ENCODE results near the gene CACNG1. TPM values are rescaled to one million over a fixed set of nuclear protein-coding genes. Genes with fewer than 3 reads are reported as not detected.

Gene CACNG1
- total RNA-seq, 1 experiment from 2014 or later, result not detected

DNA sequence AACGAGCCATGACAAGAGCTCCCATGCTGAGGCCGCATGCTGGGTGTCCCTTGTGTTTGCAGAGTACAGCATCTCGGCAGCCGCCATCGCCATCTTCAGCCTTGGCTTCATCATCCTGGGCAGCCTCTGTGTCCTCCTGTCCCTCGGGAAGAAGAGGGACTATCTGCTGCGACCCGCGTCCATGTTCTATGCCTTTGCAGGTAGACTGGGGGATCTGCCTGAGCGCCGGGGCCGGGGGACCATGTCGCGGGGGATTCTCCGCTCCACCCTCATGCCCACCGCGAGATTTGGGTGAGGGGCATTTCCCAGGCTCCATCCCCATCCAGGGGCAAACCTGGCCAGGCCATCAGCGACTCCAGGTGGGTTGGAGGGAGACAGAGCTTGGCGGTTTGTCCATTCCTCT, 10.7 kb downstream of the CACNG1 start:
- DNase-seq (ENCODE audit: low spot score), result no peak
- intact Hi-C loops (cut with micrococcal nuclease; ENCODE audit: unreplicated experiment), result no loop called here
- ChIA-PET POLR2A (ENCODE audit: low non-redundant PET) (no interaction called here), CTCF (no interaction called here)
- Histone ChIP-seq H3K4me1 (ENCODE audit: insufficient read depth, low read length, poor library complexity, severe bottlenecking) (no peaks in the 10 kb centered on the region), H3K9me3 (ENCODE audit: low read depth, low read length, poor library complexity, severe bottlenecking) (no peaks in the 10 kb centered on the region), H3K36me3 (ENCODE audit: insufficient read depth, low read length, poor library complexity, severe bottlenecking) (no peaks in the 10 kb centered on the region), H3K27me3 (replicated peaks; ENCODE audit: insufficient read depth, low read depth, low read length, poor library complexity) (no peaks in the 10 kb centered on the region), H3K27ac (ENCODE audit: low read depth, low read length, poor library complexity, severe bottlenecking) (no peak overlapping the region), H3K4me3 (ENCODE audit: low read depth, low read length, poor library complexity, severe bottlenecking) (no peak overlapping the region)
- BruUV-seq (replicated peaks), result no TSS peak
- no peak for TF ChIP-seq EZH2 (IDR thresholded peaks at IDR 0.05; ENCODE audit: borderline replicate concordance, low read depth, low read length, poor library complexity, severe bottlenecking)
- TF ChIP-seq, protein P1, sequence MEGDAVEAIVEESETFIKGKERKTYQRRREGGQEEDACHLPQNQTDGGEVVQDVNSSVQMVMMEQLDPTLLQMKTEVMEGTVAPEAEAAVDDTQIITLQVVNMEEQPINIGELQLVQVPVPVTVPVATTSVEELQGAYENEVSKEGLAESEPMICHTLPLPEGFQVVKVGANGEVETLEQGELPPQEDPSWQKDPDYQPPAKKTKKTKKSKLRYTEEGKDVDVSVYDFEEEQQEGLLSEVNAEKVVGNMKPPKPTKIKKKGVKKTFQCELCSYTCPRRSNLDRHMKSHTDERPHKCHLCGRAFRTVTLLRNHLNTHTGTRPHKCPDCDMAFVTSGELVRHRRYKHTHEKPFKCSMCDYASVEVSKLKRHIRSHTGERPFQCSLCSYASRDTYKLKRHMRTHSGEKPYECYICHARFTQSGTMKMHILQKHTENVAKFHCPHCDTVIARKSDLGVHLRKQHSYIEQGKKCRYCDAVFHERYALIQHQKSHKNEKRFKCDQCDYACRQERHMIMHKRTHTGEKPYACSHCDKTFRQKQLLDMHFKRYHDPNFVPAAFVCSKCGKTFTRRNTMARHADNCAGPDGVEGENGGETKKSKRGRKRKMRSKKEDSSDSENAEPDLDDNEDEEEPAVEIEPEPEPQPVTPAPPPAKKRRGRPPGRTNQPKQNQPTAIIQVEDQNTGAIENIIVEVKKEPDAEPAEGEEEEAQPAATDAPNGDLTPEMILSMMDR (conservative IDR thresholded peaks at IDR 0.05; ENCODE audit: low read depth, low read length), result no peak

DNA sequence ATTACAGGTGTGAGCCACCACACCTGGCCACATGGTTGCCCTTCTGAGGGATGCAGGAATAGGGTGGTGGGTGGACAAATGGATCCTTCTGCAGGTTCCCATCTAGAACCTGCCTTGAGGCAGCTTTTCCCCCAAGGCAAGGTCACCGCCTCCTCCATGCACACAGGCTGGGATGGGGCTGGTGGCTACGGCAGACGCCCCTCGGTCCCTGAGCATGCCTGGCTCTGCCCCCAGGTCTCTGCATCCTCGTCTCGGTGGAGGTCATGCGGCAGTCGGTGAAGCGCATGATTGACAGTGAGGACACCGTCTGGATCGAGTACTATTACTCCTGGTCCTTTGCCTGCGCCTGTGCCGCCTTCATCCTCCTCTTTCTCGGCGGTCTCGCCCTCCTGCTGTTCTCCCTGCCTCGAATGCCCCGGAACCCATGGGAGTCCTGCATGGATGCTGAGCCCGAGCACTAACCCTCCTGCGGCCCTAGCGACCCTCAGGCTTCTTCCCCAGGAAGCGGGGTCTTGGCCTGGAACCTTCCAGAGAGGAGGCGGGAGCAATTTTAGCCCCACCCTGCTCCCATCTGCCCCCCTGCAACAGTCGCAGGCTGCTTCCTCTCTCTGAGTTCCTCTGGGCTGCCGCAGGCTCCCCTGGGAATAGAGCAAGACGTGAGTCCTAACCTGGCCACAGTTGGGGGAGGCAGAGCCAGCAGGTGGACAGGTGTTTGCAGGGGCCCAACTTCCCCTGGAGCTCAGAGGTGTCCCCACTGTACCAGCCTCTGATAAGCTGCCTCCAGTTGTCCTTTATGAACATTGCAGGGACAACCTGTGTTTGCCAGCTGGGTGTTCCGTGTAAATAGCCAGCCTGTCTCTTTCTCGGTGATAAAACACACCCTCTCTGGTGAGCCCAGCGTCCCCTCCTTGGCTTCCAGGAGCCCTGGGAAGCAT, 11.7 kb downstream of the CACNG1 start:
- Histone ChIP-seq H3K9me3 (ENCODE audit: low read depth, low read length, poor library complexity, severe bottlenecking) (no peaks in the 10 kb centered on the region), H3K4me3 (ENCODE audit: low read depth, low read length, poor library complexity, severe bottlenecking) (no peak overlapping the region), H3K27ac (ENCODE audit: low read depth, low read length, poor library complexity, severe bottlenecking) (no peak overlapping the region), H3K4me1 (ENCODE audit: insufficient read depth, low read length, poor library complexity, severe bottlenecking) (no peaks in the 10 kb centered on the region), H3K36me3 (ENCODE audit: insufficient read depth, low read length, poor library complexity, severe bottlenecking) (no peaks in the 10 kb centered on the region), H3K27me3 (replicated peaks; ENCODE audit: insufficient read depth, low read depth, low read length, poor library complexity) (no peaks in the 10 kb centered on the region)
- DNase-seq (ENCODE audit: low spot score), result no peak
- no TSS peak for BruUV-seq (replicated peaks)
- intact Hi-C loops (cut with micrococcal nuclease; ENCODE audit: unreplicated experiment), result no loop called here
- POLR2A ChIA-PET (ENCODE audit: low non-redundant PET), result no interaction called here
- CTCF ChIA-PET, result no interaction called here
- TF ChIP-seq, protein P1 (conservative IDR thresholded peaks at IDR 0.05; ENCODE audit: low read depth, low read length), result no peak
- TF ChIP-seq EZH2 (IDR thresholded peaks at IDR 0.05; ENCODE audit: borderline replicate concordance, low read depth, low read length, poor library complexity, severe bottlenecking), result no peak

DNA sequence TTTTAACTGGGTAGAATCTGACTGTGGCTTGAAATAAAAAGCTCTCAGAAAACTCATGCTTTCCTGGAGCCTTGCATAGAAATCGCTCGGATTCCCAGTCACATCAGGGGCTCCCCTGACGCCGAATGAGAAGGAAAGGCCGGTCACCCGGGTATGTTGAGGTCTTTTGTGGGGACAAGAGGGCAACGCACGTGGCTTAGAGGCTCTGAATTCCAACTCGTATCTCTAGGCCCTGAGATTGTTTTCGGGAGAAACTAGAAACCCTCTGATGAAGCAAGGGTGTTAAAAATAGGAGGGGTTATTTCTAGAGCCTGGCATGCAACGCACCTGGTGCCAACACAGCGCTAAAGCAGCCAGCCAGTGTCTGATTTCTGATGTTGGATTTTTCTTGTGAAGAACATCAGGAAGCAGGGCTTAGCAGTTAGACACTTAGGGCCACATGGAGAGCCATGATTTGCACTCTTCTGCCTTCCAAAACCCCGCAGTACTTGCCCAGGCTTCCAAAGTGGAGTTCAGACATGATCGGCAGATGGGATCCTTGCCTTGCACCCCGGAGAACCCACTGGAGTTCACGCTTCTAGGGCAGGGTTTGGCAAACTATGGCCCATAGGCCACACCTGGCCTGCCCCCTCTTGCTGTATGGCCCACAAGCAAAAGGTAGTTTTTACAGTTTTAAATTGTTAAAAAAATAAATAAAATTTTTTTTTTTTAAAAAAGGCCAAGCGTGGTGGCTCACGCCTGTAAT, 12.6 kb downstream of the CACNG1 start:
- TF ChIP-seq EZH2 (IDR thresholded peaks at IDR 0.05; ENCODE audit: borderline replicate concordance, low read depth, low read length, poor library complexity, severe bottlenecking), result no peak
- TF ChIP-seq, protein P1 (conservative IDR thresholded peaks at IDR 0.05; ENCODE audit: low read depth, low read length), result no peak
- BruUV-seq (replicated peaks), result no TSS peak
- H3K27ac ChIP-seq (ENCODE audit: low read depth, low read length, poor library complexity, severe bottlenecking), result no peak overlapping the region
- no peak overlapping the region for H3K4me3 ChIP-seq (ENCODE audit: low read depth, low read length, poor library complexity, severe bottlenecking)
- no peaks in the 10 kb centered on the region for H3K4me1 ChIP-seq (ENCODE audit: insufficient read depth, low read length, poor library complexity, severe bottlenecking)
- intact Hi-C loops (cut with micrococcal nuclease; ENCODE audit: unreplicated experiment), result no loop called here
- no peaks in the 10 kb centered on the region for H3K27me3 ChIP-seq (replicated peaks; ENCODE audit: insufficient read depth, low read depth, low read length, poor library complexity)
- CTCF ChIA-PET, result no interaction called here
- H3K36me3 ChIP-seq (ENCODE audit: insufficient read depth, low read length, poor library complexity, severe bottlenecking), result no peaks in the 10 kb centered on the region
- H3K9me3 ChIP-seq (ENCODE audit: low read depth, low read length, poor library complexity, severe bottlenecking), result no peaks in the 10 kb centered on the region
- POLR2A ChIA-PET (ENCODE audit: low non-redundant PET), result no interaction called here
- DNase-seq (ENCODE audit: low spot score), result no peak
